CD4-positive, alpha-beta memory T cell (primary cell): Measurements from ENCODE around the gene ILDR1. TPM values are rescaled to one million over a fixed set of nuclear protein-coding genes. Genes with fewer than 3 reads are reported as not detected.

ENCODE experiments used
- CTCF ChIA-PET: fragments of 350-600 bp; sonication (Branson Sonifier 250); formaldehyde crosslinking; loops from one replicate; lab custom pipeline; 2021; ENCODE audit warnings: inconsistent platforms; ENCODE audit not compliant: partially characterized antibody; lab: Charles Lee
- POLR2A ChIA-PET: fragments of 350-600 bp; sonication (Branson Sonifier 250); formaldehyde crosslinking; loops from one replicate; lab custom pipeline; 2021; ENCODE audit not compliant: partially characterized antibody; lab: Charles Lee
- DNase-seq, 5 donors: peaks; one replicate each; pipeline versions ENCODE4 v3.0.0 to v3.0.0-alpha.2; 2020 to 2022; ENCODE audit warnings: mixed read lengths in 1 of 5
- H3K27ac ChIP-seq: one replicate; pipeline ENCODE4 v1.7.0; 2013; ENCODE audit warnings: low read depth, low read length
- H3K27me3 ChIP-seq: 2 replicates; pipeline ENCODE4 v1.7.0; 2013; ENCODE audit warnings: mild to moderate bottlenecking, low read length, moderate library complexity; ENCODE audit not compliant: insufficient read depth
- H3K36me3 ChIP-seq: 2 replicates; pipeline ENCODE4 v1.7.0; 2013; ENCODE audit warnings: mild to moderate bottlenecking, low read length, moderate library complexity; ENCODE audit not compliant: insufficient read depth
- H3K4me1 ChIP-seq: 2 replicates; pipeline ENCODE4 v1.7.0; 2013; ENCODE audit warnings: mild to moderate bottlenecking, low read length, moderate library complexity; ENCODE audit not compliant: insufficient read depth
- H3K4me3 ChIP-seq, 2 donors: one replicate each; pipeline ENCODE4 v1.7.0; 2013; ENCODE audit warnings: low read length in 2 of 2, mild to moderate bottlenecking in 1 of 2
- H3K9me3 ChIP-seq, 2 donors: one replicate each; pipeline ENCODE4 v1.7.0; 2013; ENCODE audit warnings: low read length in 2 of 2, control low read depth in 1 of 2; ENCODE audit not compliant: control insufficient read depth in 1 of 2
- H3K27ac Mint-ChIP-seq, 7 donors: one replicate each; pipeline ENCODE4 v1.8.0; 2020 to 2021; ENCODE audit warnings: mixed read lengths in 7 of 7, mild to moderate bottlenecking in 6 of 7, inconsistent platforms in 3 of 7, moderate library complexity in 3 of 7
- H3K27me3 Mint-ChIP-seq, 2 donors: one replicate each; pipeline ENCODE4 v1.8.0; 2020 to 2021; ENCODE audit warnings: mixed read lengths in 2 of 2
- H3K36me3 Mint-ChIP-seq, 2 donors: one replicate each; pipeline ENCODE4 v1.8.0; 2020 to 2021; ENCODE audit warnings: mixed read lengths in 2 of 2, inconsistent platforms in 1 of 2, mild to moderate bottlenecking in 1 of 2
- H3K4me1 Mint-ChIP-seq, 4 donors: one replicate each; pipeline ENCODE4 v1.8.0; 2020 to 2021; ENCODE audit warnings: mixed read lengths in 4 of 4, mild to moderate bottlenecking in 1 of 4
- H3K4me3 Mint-ChIP-seq, 8 donors: one replicate each; pipeline ENCODE4 v1.8.0; 2020 to 2021; ENCODE audit warnings: mixed read lengths in 8 of 8, mild to moderate bottlenecking in 7 of 8, moderate library complexity in 6 of 8, inconsistent platforms in 3 of 8
- H3K9me3 Mint-ChIP-seq, 8 donors: one replicate each; pipeline ENCODE4 v1.8.0; 2020 to 2021; ENCODE audit warnings: mixed read lengths in 8 of 8, mild to moderate bottlenecking in 5 of 8, inconsistent platforms in 3 of 8, moderate library complexity in 1 of 8
- intact Hi-C: fragments of 100-400 bp; cut with micrococcal nuclease; formaldehyde crosslinking; loops from one replicate; pipeline ENCODE4 v1.15.1; 2023
- polyA plus RNA-seq, 2 donors: library from polyadenylated mRNA; unstranded; fragments of 300-500 nt; fragmentation: Illumina TruSeq; gene quantifications; one replicate each; pipeline ENCODE4 v1.2.3, GENCODE V29; 2021
- total RNA-seq, 2 experiments: library from RNA; stranded (reverse); gene quantifications; one replicate each; pipeline ENCODE4 v1.2.3, GENCODE V29; 2021

Gene ILDR1
- total and polyA plus RNA-seq, 4 experiments from 2014 or later = not detected

GRCh38 chr3:122033023-122033422 is 11.0 kb upstream of the ILDR1 start:
- H3K4me1 ChIP-seq = no peaks in the 10 kb centered on the region
- Mint-ChIP-seq H3K4me3 (no peak overlapping the region), H3K27ac (no peak overlapping the region), H3K9me3 (peaks cover 4 to 32% (median 22%) of the 10 kb centered on the region in 8 donors), H3K4me1 (peaks cover 6 to 15% (median 7%) of the 10 kb centered on the region in 4 donors), H3K27me3 (peaks cover 8% of the 10 kb centered on the region in 2 donors), H3K36me3 (peaks cover 6 to 7% of the 10 kb centered on the region in 2 donors)
- CTCF ChIA-PET = no interaction called here
- H3K27me3 ChIP-seq = no peaks in the 10 kb centered on the region
- no peaks in the 10 kb centered on the region for H3K36me3 ChIP-seq
- intact Hi-C loops = no loop called here
- DNase-seq = no peak
- no peaks in the 10 kb centered on the region for H3K9me3 ChIP-seq
- H3K4me3 ChIP-seq = no peak overlapping the region
- no peak overlapping the region for H3K27ac ChIP-seq
- POLR2A ChIA-PET = no interaction called here

- H3K27me3 Mint-ChIP-seq = peaks cover 6% of the 10 kb centered on the region in 2 donors
- Histone ChIP-seq H3K4me3 (no peak overlapping the region), H3K9me3 (no peaks in the 10 kb centered on the region), H3K27ac (no peak overlapping the region), H3K36me3 (no peaks in the 10 kb centered on the region), H3K27me3 (no peaks in the 10 kb centered on the region), H3K4me1 (no peaks in the 10 kb centered on the region)
- POLR2A ChIA-PET = no interaction called here
- H3K27ac Mint-ChIP-seq = no peak overlapping the region
- peaks cover 6 to 15% (median 7%) of the 10 kb centered on the region in 4 donors for H3K4me1 Mint-ChIP-seq
- DNase-seq = no peak
- peaks cover 4 to 28% (median 17%) of the 10 kb centered on the region in 8 donors for H3K9me3 Mint-ChIP-seq
- H3K4me3 Mint-ChIP-seq = no peak overlapping the region
- intact Hi-C loops = no loop called here
- CTCF ChIA-PET = no interaction called here
- H3K36me3 Mint-ChIP-seq = peaks cover 5 to 6% of the 10 kb centered on the region in 2 donors
These were observed 10.5 kb upstream of the ILDR1 start for GRCh38 chr3:122032531-122032930.

- Mint-ChIP-seq H3K27me3 (peaks cover 5 to 6% of the 10 kb centered on the region in 2 donors), H3K9me3 (peaks cover 4 to 20% (median 10%) of the 10 kb centered on the region in 8 donors), H3K4me1 (peaks cover 6 to 15% (median 7%) of the 10 kb centered on the region in 4 donors), H3K27ac (no peak overlapping the region), H3K4me3 (no peak overlapping the region), H3K36me3 (peaks cover 5 to 6% of the 10 kb centered on the region in 2 donors)
- ChIA-PET POLR2A (no interaction called here), CTCF (no interaction called here)
- H3K4me1 ChIP-seq = no peaks in the 10 kb centered on the region
- no peaks in the 10 kb centered on the region for H3K36me3 ChIP-seq
- H3K9me3 ChIP-seq = no peaks in the 10 kb centered on the region
- DNase-seq = no peak
- intact Hi-C loops = no loop called here
- H3K27me3 ChIP-seq = no peaks in the 10 kb centered on the region
- no peak overlapping the region for H3K27ac ChIP-seq
- no peak overlapping the region for H3K4me3 ChIP-seq
These were observed 9.0 kb upstream of the ILDR1 start for GRCh38 chr3:122031123-122031468.

GRCh38 chr3:122030381-122031122 is 8.5 kb upstream of the ILDR1 start:
- Mint-ChIP-seq H3K4me1 (peaks cover 6 to 15% (median 7%) of the 10 kb centered on the region in 4 donors), H3K9me3 (peaks cover 1 to 14% (median 4%) of the 10 kb centered on the region in 8 donors), H3K27me3 (peaks cover 5 to 6% of the 10 kb centered on the region in 2 donors), H3K4me3 (peak overlapping the region in 2 of 8 donors; percentile 15 to 35), H3K27ac (peak overlapping the region in 2 of 7 donors; percentile 13 to 33), H3K36me3 (peaks cover 2 to 3% of the 10 kb centered on the region in 2 donors)
- ChIA-PET POLR2A (no interaction called here), CTCF (no interaction called here)
- Histone ChIP-seq H3K4me1 (no peaks in the 10 kb centered on the region), H3K27me3 (no peaks in the 10 kb centered on the region), H3K36me3 (no peaks in the 10 kb centered on the region), H3K27ac (no peak overlapping the region), H3K4me3 (no peak overlapping the region), H3K9me3 (no peaks in the 10 kb centered on the region)
- intact Hi-C loops = no loop called here
- peak in 4 of 5 donors; percentile 4 to 7 (median 6) for DNase-seq

GRCh38 chr3:122025296-122025695 is 3.2 kb upstream of the ILDR1 start:
- H3K4me3 Mint-ChIP-seq = no peak overlapping the region
- Histone ChIP-seq H3K27ac (no peak overlapping the region), H3K36me3 (no peaks in the 10 kb centered on the region), H3K4me3 (no peak overlapping the region), H3K4me1 (no peaks in the 10 kb centered on the region), H3K27me3 (no peaks in the 10 kb centered on the region), H3K9me3 (no peaks in the 10 kb centered on the region)
- DNase-seq = no peak
- intact Hi-C loops = no loop called here
- H3K27me3 Mint-ChIP-seq = peaks cover 12 to 14% of the 10 kb centered on the region in 2 donors
- no peak overlapping the region for H3K27ac Mint-ChIP-seq
- H3K36me3 Mint-ChIP-seq = no peaks in the 10 kb centered on the region
- H3K4me1 Mint-ChIP-seq = peaks cover 0 to 11% (median 3%) of the 10 kb centered on the region in 4 donors
- POLR2A ChIA-PET = no interaction called here
- CTCF ChIA-PET = no interaction called here
- H3K9me3 Mint-ChIP-seq = no peaks in the 10 kb centered on the region

GRCh38 chr3:122024800-122025199 is 2.8 kb upstream of the ILDR1 start:
- CTCF ChIA-PET = interaction anchor here (0.6 kb wide), 1 partner anchor 478 kb away, joined by 3 read pairs; no protein-coding TSS in a partner anchor

GRCh38 chr3:122023335-122023910 is 1.4 kb upstream of the ILDR1 start:
- no peak overlapping the region for H3K4me3 Mint-ChIP-seq
- H3K36me3 Mint-ChIP-seq = no peaks in the 10 kb centered on the region
- H3K4me1 Mint-ChIP-seq = peaks cover 0 to 5% (median 2%) of the 10 kb centered on the region in 4 donors
- POLR2A ChIA-PET = no interaction called here
- CTCF ChIA-PET = no interaction called here
- H3K9me3 ChIP-seq = no peaks in the 10 kb centered on the region
- H3K27me3 ChIP-seq = no peaks in the 10 kb centered on the region
- intact Hi-C loops = no loop called here
- H3K27me3 Mint-ChIP-seq = peaks cover 21 to 28% of the 10 kb centered on the region in 2 donors
- H3K36me3 ChIP-seq = no peaks in the 10 kb centered on the region
- no peak for DNase-seq
- H3K4me3 ChIP-seq = no peak overlapping the region
- H3K27ac Mint-ChIP-seq = no peak overlapping the region
- H3K9me3 Mint-ChIP-seq = no peaks in the 10 kb centered on the region
- no peak overlapping the region for H3K27ac ChIP-seq
- H3K4me1 ChIP-seq = no peaks in the 10 kb centered on the region

More at GRCh38 chr3:122024800-122025199, 2.8 kb upstream of the ILDR1 start:
- no peaks in the 10 kb centered on the region for H3K4me1 ChIP-seq
- intact Hi-C loops = no loop called here
- H3K27me3 ChIP-seq = no peaks in the 10 kb centered on the region
- POLR2A ChIA-PET = no interaction called here
- no peak overlapping the region for H3K27ac ChIP-seq
- no peak overlapping the region for H3K4me3 ChIP-seq
- no peak overlapping the region for H3K27ac Mint-ChIP-seq
- H3K4me1 Mint-ChIP-seq = peaks cover 0 to 6% (median 2%) of the 10 kb centered on the region in 4 donors
- no peaks in the 10 kb centered on the region for H3K36me3 Mint-ChIP-seq
- H3K36me3 ChIP-seq = no peaks in the 10 kb centered on the region
- no peak for DNase-seq
- H3K4me3 Mint-ChIP-seq = no peak overlapping the region
- H3K9me3 Mint-ChIP-seq = no peaks in the 10 kb centered on the region
- peaks cover 16% of the 10 kb centered on the region in 2 donors for H3K27me3 Mint-ChIP-seq
- no peaks in the 10 kb centered on the region for H3K9me3 ChIP-seq
